ENCODE results near the gene ANKRD2. TPM values are rescaled to one million over a fixed set of nuclear protein-coding genes. Genes with fewer than 3 reads are reported as not detected.

Gene ANKRD2
- total RNA-seq, 1 donor from 2014 or later = 0.35 TPM

DNA sequence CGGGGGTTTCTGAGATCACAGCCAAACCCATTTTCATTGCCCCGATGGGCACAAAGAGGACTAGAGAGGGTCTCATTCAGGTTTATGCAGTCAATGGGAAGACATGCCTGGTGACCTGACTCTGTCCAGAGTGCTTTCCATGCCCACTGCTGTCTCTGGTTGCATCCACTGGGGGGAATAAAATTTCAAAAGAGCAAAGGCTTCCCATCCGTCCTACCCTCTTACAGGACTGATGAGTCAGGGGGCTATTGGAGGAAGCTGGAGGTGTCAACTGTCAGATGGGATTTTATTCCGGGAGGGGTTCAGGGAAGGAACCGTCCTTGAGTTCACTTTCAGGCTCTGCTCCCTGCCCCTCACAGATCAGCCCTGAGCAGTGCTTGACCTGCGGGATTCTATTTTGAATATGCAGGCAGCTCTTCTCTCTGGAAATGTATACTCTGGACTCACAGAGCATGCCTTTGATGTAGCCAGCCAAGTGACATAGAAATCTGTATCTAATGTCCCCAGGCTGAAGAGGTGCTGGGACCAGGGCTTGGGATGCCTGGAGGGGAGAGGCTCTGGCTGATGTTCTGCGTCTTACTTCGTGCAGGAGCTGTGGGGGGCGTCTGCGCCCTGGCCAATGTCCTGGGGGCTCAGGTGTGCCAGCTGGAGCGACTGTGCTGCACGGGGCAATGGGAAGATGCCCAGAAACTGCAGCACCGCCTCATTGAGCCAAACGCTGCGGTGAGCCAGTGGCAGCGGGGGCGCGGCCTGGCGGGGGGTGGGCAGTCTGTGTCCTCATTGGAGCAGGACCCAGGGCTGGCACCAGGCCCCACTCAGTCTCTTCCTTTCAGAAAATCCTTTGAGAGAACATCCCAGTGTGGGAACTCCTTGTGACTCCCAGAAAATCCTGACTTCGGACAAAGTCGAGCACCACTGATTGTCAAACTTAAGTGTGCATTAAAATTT lies 29.0 kb downstream of the ANKRD2 start:
- Histone ChIP-seq H3K27ac (no peak overlapping the region), H3K27me3 (ENCODE audit: low read depth) (no peaks in the 10 kb centered on the region), H3K4me3 (no peak overlapping the region), H3K36me3 (no peaks in the 10 kb centered on the region), H3K9me3 (no peaks in the 10 kb centered on the region), H3K4me1 (no peaks in the 10 kb centered on the region)
- TF ChIP-seq, protein P1, sequence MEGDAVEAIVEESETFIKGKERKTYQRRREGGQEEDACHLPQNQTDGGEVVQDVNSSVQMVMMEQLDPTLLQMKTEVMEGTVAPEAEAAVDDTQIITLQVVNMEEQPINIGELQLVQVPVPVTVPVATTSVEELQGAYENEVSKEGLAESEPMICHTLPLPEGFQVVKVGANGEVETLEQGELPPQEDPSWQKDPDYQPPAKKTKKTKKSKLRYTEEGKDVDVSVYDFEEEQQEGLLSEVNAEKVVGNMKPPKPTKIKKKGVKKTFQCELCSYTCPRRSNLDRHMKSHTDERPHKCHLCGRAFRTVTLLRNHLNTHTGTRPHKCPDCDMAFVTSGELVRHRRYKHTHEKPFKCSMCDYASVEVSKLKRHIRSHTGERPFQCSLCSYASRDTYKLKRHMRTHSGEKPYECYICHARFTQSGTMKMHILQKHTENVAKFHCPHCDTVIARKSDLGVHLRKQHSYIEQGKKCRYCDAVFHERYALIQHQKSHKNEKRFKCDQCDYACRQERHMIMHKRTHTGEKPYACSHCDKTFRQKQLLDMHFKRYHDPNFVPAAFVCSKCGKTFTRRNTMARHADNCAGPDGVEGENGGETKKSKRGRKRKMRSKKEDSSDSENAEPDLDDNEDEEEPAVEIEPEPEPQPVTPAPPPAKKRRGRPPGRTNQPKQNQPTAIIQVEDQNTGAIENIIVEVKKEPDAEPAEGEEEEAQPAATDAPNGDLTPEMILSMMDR (IDR thresholded peaks at IDR 0.05) = no peak
- no peak for DNase-seq
- intact Hi-C loops (cut with DNase I) = no loop called here
- ATAC-seq = no peak

DNA sequence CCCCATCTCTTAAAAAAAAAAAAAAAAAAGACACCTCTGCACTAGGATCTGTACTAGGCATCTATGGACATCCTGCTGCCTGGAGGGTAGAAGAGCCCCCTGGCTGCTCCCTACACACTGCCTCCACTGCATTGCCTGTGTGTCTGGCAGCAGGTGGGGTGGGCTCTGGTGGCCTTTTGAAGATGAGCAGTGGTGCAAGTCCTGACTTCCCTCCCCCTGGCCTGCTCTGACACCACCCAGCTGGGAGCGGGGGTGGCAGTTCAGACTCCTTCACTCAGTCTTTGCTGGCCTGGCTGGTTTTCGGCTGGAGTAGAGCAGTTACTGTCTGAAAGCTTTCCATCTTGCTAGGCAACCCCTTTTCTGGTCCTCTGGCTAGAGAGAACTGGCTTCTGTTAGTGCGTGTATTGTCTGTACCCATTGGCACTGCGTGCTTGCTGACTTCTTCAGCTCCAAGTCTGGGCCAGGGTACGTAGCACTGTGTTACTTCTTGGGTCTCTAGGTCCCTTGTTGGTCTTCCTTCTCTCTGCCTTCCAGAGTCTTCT lies 34.6 kb downstream of the ANKRD2 start:
- Histone ChIP-seq H3K4me3 (no peak overlapping the region), H3K9me3 (no peaks in the 10 kb centered on the region), H3K36me3 (no peaks in the 10 kb centered on the region), H3K27ac (no peak overlapping the region), H3K4me1 (no peaks in the 10 kb centered on the region), H3K27me3 (ENCODE audit: low read depth) (no peaks in the 10 kb centered on the region)
- DNase-seq = no peak
- ATAC-seq = no peak
- TF ChIP-seq, protein P1 (IDR thresholded peaks at IDR 0.05) = no peak
- intact Hi-C loops (cut with DNase I) = no loop called here

DNA sequence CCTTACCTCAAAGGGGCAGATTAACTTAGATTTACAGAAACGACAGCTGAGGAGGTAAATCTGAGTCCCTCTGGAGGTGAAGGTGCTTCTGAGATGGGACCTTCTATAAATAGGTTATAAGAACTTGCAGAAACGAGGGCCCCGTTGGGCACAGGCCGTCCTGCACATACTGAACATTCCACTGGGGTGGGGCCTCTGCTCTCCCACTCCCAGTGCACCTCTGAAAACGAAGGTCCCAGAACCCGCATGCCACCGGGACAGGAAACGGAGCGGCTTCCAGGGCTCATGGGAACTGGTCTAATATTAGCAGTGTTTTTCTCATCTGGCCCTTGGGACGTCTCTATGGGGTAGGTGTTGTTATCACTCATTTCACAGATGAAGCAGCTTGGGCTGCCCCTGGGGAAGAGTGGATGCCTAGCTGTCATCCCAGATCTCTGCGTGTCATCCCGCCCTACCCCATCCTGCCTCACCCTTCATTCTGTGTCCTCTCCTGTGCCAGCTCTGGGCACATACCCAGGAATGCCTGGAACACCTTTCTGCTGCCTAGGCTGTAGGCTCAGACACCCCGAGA lies 36.5 kb downstream of the ANKRD2 start:
- peak; percentile 80 to 87 for ATAC-seq

DNA sequence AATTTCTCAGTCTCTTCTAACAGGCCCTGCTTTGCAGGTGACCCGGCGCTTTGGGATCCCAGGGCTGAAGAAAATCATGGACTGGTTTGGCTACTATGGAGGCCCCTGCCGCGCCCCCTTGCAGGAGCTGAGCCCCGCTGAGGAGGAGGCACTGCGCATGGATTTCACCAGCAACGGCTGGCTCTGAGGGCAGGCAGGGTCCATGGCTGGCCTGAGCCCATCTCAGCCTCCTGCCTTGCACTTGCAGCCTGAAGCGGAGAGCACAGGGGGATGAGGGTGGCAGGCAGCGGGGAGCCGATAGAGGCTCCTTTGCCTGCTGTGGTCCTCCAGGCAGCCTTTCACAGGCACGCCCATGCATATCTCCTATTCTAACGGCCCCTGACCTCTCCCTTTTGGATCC lies 38.9 kb downstream of the ANKRD2 start:
- H3K27ac ChIP-seq = no peak overlapping the region
- DNase-seq = no peak

More for the DNA sequence above, 36.5 kb downstream of the ANKRD2 start:
- Histone ChIP-seq H3K4me3 (no peak overlapping the region), H3K4me1 (no peaks in the 10 kb centered on the region), H3K27ac (peak overlapping the region; percentile 58), H3K36me3 (no peaks in the 10 kb centered on the region), H3K27me3 (ENCODE audit: low read depth) (no peaks in the 10 kb centered on the region), H3K9me3 (no peaks in the 10 kb centered on the region)
- TF ChIP-seq, protein P1 (IDR thresholded peaks at IDR 0.05) = no peak
- intact Hi-C loops (cut with DNase I) = no loop called here
- peak; percentile 65 for DNase-seq

DNA sequence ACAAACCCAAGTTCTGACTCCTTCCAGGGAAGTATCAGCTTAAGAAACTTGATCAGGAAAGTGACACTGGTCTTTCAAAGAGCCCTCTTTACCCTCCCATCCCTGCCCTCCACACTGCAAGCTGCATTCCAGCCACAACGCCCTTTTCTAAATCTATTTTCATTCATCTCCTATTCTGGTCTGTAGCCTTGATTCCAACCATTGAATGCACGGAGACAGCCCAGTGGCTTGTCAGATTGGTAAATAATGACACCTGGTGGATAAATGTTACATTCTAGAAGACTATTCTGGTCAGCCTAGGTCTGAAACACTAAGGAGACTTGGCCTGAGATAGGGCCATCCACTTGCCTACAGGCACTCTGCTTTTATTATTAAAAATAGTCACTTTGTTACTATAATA lies 39.8 kb downstream of the ANKRD2 start:
- Histone ChIP-seq H3K36me3 (peaks cover 7% of the 10 kb centered on the region), H3K27ac (no peak overlapping the region), H3K27me3 (ENCODE audit: low read depth) (no peaks in the 10 kb centered on the region), H3K4me3 (no peak overlapping the region), H3K4me1 (no peaks in the 10 kb centered on the region), H3K9me3 (no peaks in the 10 kb centered on the region)
- ATAC-seq = peak; percentile 60 to 81
- TF ChIP-seq, protein P1 (IDR thresholded peaks at IDR 0.05) = peak; percentile 35
- intact Hi-C loops (cut with DNase I) = no loop called here
- no peak for DNase-seq

More for the DNA sequence above, 38.9 kb downstream of the ANKRD2 start:
- intact Hi-C loops (cut with DNase I) = no loop called here
- H3K27me3 ChIP-seq (ENCODE audit: low read depth) = no peaks in the 10 kb centered on the region
- TF ChIP-seq, protein P1 (IDR thresholded peaks at IDR 0.05) = no peak
- ATAC-seq = no peak
- no peaks in the 10 kb centered on the region for H3K4me1 ChIP-seq
- H3K4me3 ChIP-seq = no peak overlapping the region
- H3K36me3 ChIP-seq = peaks cover 7% of the 10 kb centered on the region
- H3K9me3 ChIP-seq = no peaks in the 10 kb centered on the region
